Pons (tissue), 1 donor: ENCODE measurements around the gene CD70.
"Not testable (repeated sequence)": the region's sequence is repeated elsewhere in the genome, so short reads cannot be mapped to it uniquely, and the experiment has no call there.

Source experiments
- DNase-seq: peaks from one replicate; pipeline ENCODE4 v3.0.0-alpha.2; 2016; ENCODE audit warnings: low spot score

Gene CD70

DNA sequence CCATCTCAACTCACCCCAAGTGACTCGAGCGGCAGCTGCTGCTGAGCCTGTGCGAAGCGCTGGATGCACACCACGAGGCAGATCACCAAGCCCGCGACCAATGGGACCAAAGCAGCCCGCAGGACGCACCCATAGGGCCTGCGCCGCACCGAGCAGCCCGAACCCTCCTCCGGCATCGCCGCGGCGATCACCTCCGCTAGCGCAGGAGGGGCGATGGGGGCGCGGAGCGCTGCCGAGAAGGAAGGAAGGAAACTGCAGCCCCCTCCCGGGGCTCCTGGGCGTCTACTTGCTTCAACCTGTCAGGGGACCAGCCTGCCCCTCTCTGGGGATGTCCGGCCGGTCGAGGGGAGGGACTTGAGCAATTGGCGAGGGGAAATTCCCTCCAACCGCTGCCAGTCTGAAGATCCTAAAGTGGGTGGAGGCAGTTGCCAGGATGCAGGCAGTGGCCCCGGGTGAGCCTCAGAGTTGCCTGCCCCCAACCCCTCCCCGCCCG is at the start of gene CD70:
TSS of gene CD70 (minus strand) at position 324 of the 493 bp plus-strand sequence. CDS start at position 176, 148 bp downstream.
- DNase-seq, result no peak

DNA sequence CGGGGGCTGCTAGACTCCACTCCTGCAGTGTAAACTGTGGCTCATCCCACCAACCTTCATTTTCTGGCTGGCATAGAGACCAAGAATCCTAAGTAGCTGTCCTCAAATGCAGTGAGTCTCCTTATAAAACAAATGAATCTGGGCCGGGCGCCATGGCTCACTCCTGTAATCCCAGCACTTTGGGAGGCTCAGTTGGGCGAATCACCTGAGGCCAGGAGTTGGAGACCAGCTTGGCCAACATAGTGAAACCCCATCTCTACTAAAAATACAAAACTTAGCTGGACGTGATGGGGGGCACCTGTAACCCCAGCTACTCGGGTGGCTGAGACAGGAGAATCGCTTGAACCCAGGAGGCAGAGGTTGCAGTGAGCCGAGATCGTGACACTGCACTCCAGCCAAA is 49.4 kb upstream of the CD70 start:
- DNase-seq, result not testable (repeated sequence)

DNA sequence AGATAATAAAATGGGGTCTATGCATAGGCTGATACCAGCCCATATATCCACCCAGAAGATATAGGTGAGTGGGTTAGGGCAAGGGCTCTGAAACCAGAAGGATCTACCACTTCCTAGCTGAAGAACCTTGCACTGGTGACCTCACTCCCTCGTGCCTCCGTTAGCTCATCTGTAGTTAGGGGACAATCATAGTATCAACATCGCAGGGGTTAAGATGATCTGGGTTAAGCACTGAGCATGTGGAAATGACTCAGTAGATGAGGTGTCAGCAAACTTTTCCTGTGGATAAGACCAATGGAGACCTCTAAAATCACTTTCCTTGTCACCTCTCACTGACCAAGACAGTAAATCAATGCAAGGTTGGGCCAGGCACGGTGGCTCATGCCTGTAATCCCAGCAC is 48.5 kb upstream of the CD70 start:
- no peak for DNase-seq

- DNase-seq, result not testable (repeated sequence)
Measured at GRCh38 chr19:6633456-6633813, 42.5 kb upstream of the CD70 start.

GRCh38 chr19:6632747-6633455 is 42.0 kb upstream of the CD70 start:
- peak; percentile 81 for DNase-seq

- DNase-seq, result peak; percentile 91
Measured at GRCh38 chr19:6632002-6632621, 41.2 kb upstream of the CD70 start.

- DNase-seq, result no peak
Measured at GRCh38 chr19:6626764-6627163, 35.8 kb upstream of the CD70 start.

- no peak for DNase-seq
Measured at GRCh38 chr19:6617374-6617773, 26.4 kb upstream of the CD70 start.

DNA sequence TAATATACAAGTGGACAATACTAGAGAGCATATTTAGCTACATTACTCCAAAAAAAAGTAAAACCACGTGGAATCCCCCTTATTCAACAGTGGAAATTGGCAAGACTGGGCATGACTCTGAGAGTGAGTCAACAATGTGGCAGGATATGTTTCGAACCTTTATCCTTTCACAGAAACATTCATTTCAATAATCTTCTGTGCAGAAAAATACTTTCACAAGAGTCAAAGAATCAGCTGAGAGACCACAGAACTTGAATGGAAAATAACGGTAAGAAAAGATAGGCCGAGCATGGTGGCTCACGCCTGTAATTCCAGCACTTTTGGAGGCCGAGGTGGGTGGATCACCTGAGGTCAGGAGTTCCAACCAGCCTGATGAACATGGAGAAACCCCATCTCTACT is 25.1 kb upstream of the CD70 start:
- DNase-seq, result no peak

GRCh38 chr19:6613711-6614110 is 22.8 kb upstream of the CD70 start:
- no peak for DNase-seq

- no peak for DNase-seq
Measured at GRCh38 chr19:6610934-6611852, 20.2 kb upstream of the CD70 start.

- no peak for DNase-seq
Measured at GRCh38 chr19:6608940-6609339, 18.0 kb upstream of the CD70 start.

DNA sequence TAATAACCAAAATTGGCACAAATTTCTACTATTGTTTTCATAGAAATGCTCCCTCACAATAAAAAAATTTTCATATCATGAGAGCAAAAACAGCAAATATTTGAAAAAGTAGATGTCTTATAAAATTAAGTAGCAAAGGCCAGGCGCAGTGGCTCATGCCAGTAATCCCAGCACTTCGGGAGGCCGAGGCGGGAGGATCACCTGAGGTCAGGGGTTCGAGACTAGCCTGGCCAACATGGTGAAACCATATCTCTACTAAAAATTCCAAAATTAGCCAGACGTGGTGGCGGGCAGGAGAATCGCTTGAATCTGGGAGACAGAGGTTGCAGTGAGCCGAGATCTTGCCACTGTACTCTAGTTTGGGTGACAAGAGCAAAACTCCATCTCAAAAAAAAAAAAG is 17.2 kb upstream of the CD70 start:
- DNase-seq, result not testable (repeated sequence)

GRCh38 chr19:6606276-6607070 is 15.5 kb upstream of the CD70 start:
- DNase-seq, result not testable (repeated sequence)

- DNase-seq, result no peak
Measured at GRCh38 chr19:6604906-6605305, 14.0 kb upstream of the CD70 start.

GRCh38 chr19:6602729-6603114 is 11.8 kb upstream of the CD70 start:
- no peak for DNase-seq

DNA sequence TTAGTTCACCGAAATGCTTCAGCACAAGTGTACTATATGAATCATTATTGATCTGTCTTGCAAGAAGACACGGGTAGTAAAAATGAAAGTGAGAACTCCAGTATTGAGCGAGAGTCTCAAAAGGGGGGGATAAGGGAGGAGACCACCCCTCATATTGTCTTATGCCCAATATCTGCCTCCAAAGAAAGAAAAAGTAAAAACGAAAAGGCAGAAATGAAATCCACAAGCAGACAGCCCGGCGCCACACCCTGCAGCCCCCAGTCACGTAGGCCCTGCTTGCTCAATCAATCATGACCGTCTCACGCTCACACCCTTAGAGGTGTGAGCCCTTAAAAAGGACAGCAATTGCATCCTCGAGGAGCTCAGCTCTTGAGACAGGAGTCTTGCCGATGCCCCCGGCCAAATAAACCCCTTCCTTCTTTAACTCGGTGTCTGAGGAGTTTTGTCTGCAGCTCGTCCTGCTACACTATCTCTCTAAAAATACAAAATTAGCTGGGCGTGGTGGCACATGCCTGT is 10.6 kb upstream of the CD70 start:
- not testable (repeated sequence) for DNase-seq

DNA sequence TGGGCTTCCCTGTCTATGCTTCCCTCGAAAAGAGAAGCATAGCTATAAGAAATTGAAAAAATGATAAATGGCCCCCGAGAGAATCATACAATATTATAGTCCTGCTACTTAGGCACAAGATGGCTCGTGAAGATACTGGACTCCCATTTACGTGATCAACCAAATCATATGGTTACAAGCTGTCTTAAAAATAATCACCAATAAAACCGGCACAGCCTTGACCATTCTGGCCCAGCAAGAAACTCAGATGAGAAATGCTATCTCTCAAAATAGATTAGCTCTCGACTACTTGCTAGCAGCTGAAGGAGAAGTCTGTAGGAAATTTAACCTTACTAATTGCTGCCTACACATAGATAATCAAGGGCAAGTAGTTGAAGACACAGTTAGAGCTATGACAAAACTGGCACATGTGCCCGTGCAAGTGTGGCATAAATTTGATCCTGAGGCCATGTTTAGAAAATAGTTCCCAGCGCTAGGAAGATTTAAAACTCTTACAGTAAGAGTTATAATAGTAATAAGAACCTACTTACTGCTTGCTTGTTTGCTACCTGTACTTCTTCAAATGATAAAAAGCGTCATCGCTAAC is 10.1 kb upstream of the CD70 start:
- not testable (repeated sequence) for DNase-seq

GRCh38 chr19:6599866-6600454 is 9.0 kb upstream of the CD70 start:
- DNase-seq, result no peak

DNA sequence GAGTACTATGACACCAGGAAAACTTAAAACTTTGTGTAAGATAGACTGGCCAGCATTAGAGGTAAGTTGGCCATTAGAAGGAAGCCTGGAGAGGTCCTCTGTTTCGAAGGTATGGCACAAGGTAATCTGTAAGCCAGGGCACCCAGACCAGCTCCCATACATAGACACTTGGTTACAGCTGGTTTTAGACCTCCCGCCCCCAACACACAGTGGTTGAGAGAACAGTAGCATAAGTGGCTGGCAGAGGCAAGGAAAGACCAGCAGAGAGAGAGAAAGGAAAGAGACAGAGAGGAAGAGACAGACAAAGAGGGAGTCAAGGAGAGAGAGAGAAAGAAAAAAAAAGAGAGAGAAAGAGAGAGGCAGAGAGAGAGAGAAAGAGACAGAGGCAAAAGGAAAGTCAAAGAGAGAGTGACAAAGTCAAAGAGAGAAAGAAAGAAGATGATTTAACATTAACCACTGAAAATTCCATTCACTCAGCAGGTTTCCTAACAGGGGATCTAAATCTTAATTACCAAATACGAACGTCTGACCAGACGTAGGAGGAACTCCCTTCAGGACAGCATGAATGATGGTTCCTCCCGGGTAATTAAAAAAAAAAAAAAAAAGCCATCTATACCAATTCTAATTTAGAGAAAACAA is 7.4 kb upstream of the CD70 start:
- DNase-seq, result not testable (repeated sequence)
